ENCODE data around the gene CCR3.

Gene CCR3

DNA sequence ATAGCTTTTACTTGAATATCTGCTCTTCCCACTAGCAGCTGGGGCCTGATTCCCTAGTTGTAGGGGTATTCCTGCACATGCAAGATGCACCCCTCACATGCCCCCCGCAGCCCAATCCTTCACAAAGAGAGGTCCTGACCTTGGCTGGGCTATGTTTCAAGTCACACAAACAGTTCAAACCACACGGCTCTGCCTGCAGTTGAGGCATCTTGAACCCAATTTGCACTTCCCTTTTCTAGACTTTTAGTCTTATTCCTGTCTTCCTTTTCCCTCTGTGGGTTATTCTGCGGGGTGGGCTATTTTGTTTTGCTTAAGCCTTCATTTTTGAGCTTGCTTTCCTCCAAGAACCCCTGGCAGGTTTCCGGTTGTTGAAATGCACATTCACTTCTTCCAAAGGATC lies 20.9 kb upstream of the CCR3 start:
- DNase-seq (ENCODE audit: low read depth in 2 of 2) = no peak

- DNase-seq (ENCODE audit: low read depth in 2 of 2) = no peak
Observed at GRCh38 chr3:46221938-46222337, 20.3 kb upstream of the CCR3 start.

GRCh38 chr3:46222435-46223161 lies 19.7 kb upstream of the CCR3 start:
- no peak for DNase-seq (ENCODE audit: low read depth in 2 of 2)

GRCh38 chr3:46228260-46229242 lies 13.7 kb upstream of the CCR3 start:
- no peak for DNase-seq (ENCODE audit: low read depth in 2 of 2)

DNA sequence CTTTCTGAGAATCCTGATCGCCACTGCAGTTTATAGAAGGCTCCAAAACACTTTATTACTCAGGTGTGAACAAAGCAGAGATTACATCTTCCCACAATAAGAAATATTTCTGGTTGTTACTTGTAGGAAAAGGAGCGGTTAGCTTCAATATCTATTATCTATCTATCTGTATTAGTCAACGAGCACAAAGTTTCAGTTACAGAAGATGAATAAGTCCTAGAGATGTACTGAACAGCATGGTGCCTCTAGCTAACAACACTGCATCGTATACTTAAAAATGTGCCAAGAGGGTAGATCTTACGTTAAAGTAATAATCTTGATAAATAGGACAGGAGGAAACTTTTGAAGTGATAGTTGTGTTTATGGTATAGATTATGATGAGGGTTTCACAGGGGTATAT lies 10.9 kb upstream of the CCR3 start:
- no peak for DNase-seq (ENCODE audit: low read depth in 2 of 2)

GRCh38 chr3:46233194-46233593 lies 9.1 kb upstream of the CCR3 start:
- DNase-seq (ENCODE audit: low read depth in 2 of 2) = no peak

GRCh38 chr3:46235425-46235824 lies 6.8 kb upstream of the CCR3 start:
- no peak for DNase-seq (ENCODE audit: low read depth in 2 of 2)

GRCh38 chr3:46236294-46237054 lies 5.8 kb upstream of the CCR3 start:
- DNase-seq (ENCODE audit: low read depth in 2 of 2) = no peak

DNA sequence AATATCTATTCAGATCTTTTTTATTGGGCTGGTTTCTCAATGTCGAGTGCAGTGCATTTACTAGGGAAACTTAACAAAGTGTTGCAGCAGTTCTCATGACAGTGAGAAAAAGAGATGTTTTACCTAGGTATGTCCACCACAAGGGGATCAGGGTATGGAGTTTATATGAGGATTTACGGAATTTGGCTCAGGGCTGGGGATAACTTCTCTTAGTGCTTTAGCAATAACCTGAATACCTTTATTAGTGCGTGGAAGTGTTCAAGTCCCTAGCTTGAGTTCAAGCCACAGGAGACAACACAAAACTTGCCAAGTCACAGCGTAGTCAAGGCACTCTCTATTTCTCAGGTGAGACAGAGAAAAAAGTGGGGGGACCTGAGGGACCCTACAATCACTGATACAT lies 3.9 kb upstream of the CCR3 start:
- DNase-seq (ENCODE audit: low read depth in 2 of 2) = no peak

DNA sequence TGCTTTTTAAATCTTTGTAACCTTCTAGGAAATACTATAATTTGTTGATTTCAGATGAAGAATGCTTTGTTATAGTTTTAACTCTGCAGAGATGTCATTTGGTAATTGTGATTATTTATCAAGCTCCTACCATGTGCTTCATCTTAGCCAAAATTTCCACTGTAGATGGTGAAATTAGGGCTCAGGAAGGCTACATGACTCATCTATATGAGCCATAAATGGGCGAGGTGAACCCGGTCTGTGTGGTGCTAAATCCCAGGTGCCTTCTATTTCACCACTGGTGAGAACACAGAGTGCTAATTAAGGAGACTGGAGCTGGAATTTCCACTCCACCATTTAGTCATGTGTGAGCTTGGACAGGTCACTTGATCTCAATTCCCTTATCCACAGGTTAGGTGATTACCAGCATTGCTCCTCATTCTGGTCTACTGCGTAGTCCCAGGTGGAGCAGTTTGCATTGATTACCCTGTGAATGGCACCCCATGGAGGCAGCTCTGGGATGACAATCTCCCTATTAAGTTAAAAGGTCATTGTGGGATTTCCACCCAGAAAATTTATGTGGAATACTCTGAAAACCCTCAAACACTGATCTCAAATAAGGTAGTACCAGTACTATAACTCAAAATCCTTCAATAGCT lies 2.8 kb upstream of the CCR3 start:
- no peak for DNase-seq (ENCODE audit: low read depth in 2 of 2)

- no peak for DNase-seq (ENCODE audit: low read depth in 2 of 2)
Observed at GRCh38 chr3:46239952-46240351, 2.3 kb upstream of the CCR3 start.

DNA sequence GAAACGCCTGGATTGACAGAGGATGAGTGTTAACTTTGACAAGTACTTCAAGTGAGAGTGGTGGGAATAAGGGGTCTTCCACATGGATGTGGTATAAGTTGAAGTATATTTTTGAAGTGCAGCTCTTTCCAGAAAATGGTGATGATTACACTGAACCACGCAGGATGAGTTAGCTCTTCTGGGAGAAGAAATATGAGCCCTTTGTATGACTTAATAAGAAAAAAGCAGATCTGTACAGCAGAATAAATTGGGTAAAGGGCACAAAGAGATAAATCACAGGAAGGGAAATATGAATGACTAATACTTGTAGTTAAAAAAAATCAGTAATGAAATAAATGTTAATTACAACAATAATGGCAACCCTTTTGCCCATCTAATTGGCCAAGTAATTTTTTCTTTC lies 1.3 kb downstream of the CCR3 start:
- DNase-seq (ENCODE audit: low read depth in 2 of 2) = no peak

DNA sequence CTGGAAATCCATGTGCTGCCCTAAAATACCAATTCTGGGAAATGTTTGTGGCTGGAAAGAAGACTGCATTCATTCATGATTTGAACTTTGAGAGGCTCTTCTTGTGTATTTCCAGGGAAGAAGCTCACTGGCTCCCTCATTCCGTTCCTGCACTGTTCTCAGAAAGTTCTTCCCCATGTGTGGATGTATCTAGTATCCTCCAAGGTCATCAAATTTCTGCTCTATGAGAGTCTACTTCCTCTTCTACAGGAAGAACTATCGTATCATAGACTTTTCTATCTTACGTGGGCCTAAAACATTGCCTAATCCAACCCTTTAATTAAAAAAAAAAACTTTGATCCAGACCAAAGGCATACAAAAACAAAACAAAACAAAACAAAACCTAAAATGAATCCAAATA lies 2.9 kb downstream of the CCR3 start:
- DNase-seq (ENCODE audit: low read depth in 2 of 2) = no peak

GRCh38 chr3:46252980-46253379 lies 10.7 kb downstream of the CCR3 start:
- DNase-seq (ENCODE audit: low read depth in 2 of 2) = no peak

DNA sequence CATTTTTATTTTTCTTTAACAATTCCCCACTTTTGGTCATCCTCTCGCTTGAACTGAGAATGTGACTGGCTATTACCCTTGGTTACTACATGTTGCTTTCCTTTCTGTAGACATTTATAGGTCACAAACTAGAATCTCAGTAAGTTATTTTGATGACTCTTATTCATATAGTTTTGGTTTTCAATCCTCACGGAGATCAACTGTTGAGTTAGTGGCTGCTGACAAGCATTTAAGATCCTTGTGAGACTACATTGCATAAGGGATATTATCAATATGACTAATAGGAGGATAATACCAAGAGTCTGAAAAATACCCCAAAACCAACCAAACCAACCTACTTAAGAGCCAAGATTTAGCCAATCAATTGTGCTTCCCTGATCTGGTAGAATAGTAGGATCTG lies 16.3 kb downstream of the CCR3 start:
- no peak for DNase-seq (ENCODE audit: low read depth in 2 of 2)

DNA sequence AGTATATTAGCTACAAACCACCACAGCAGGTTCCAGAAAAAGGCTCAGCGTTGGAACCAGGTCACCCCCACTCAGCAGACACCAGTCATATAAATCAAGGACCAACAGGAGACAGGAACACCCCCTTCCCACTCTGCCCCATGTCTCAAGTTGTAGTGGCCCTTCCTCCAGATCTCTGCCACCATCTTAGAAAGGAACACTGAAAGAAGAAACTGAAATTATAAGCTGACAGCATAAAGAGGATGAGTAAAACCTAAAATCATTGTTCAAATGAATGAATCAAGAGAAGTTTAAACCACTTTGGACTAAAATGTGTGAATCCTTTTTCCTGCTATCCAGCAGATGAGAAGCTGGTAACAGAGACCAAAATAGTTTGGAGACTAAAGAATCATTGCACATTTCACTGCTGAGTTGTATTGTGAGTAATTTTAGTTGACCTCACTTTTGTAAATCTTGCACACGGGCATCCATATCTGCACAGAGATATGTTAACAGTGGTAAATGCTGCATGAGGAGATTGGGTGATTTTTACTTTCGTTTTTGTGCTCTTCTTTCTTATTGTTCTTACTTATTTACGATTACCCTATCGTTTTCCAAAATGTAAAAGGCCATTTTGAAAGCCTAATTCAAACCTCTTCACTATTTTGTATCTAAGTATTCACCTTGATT lies 19.8 kb downstream of the CCR3 start:
- DNase-seq (ENCODE audit: low read depth in 2 of 2) = no peak

DNA sequence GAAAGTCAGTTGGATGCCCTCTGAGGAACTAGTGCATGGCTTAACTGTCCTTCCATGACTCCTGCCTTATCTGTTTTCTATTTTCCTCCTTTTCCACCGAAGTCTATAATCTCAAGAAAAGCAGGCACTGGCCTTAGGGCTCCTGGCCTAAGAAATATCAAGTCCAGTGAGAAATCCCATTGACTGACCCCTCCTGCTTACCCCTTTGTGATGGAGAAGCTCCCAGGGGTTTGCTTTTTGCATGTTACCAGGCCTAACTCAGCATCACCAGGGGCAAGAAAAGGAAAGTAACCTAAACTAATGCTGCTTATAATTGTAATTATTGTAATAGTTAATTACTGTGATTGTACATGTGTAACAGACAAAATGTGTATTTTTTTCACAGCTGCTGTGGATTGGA lies 21.7 kb downstream of the CCR3 start:
- no peak for DNase-seq (ENCODE audit: low read depth in 2 of 2)

DNA sequence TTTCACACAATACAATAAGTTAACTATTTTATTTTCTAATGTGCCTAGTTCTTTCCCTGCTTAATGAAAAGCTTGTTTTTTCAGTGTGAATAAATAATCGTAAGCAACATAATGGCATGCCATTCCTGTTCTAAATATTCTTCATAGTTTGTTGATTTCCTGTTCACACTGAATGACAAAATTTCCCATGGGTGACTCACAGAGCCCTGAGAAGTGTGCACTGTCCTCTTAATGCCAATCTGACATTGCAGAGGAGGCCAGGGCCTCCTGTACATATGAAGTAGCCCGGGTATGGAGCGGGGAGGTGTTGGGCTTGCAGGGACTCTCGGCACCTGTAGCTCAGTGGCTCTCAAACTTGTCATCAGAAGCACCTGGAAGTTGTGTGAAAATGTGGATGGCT lies 24.3 kb downstream of the CCR3 start:
- DNase-seq (ENCODE audit: low read depth in 2 of 2) = no peak

DNA sequence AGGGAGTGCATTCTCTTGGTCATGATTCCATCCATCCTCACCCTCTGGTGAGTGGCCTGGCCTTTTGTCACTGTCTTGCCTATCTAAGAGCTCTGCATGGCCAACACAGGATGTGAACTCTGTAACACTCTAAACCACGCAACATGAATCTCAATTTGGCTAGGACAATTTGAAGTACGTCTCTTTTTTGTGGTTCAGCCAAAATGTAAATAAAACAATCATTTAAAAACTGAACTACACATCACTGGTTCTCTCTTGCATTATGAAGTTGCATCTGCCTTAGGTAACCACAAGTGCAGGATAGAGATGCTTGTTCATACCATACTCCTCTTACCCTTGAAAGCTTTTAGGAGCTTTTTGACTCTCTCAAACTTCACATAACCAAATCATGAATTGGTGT lies 27.3 kb downstream of the CCR3 start:
- DNase-seq (ENCODE audit: low read depth in 2 of 2) = no peak

DNA sequence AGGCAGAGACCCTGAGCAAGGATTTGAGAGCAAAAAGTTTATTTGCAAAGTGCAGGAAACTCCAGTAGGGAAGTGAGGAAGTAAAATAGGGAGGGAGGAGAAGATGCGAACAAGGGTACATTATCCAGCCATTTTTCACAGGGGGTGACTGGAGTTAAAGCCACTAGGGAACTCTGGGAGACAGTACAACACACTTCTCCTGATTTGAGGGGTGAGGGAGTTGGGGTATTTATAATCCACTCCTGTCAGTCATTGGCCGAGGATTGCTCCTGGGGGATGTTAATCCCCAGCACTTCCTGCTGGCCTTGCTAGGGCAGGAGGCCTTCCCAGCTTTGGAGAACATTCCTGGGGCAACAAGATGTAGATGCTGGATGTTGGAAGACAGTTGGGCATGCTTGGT lies 28.2 kb downstream of the CCR3 start:
- DNase-seq (ENCODE audit: low read depth in 2 of 2) = no peak

- DNase-seq (ENCODE audit: low read depth in 2 of 2) = no peak
Observed at GRCh38 chr3:46271209-46271745, 29.0 kb downstream of the CCR3 start.

Measured in stimulated activated CD4-positive, alpha-beta T cell treated with anti-CD3 and anti-CD28 coated beads, Interleukin-12 subunit alpha, Interleukin-12 subunit beta, amount 100 ng/mL, for 24 hours (primary cell).